Cardiac fibroblast (primary cell): ENCODE data around the gene TTC27.

ENCODE experiments used
- DNase-seq, 2 donors: peaks; one replicate each; pipeline versions ENCODE4 v3.0.0 to v3.0.0-alpha.2; 2010; ENCODE audit warnings: low read depth in 2 of 2
- H3K4me3 ChIP-seq, 2 donors: replicated peaks in 1 of 2; 1 replicate in 1 of 2; 2 replicates in 1 of 2; pipeline ENCODE4 v1.5.1; 2011; ENCODE audit warnings: low read depth in 2 of 2, low read length in 2 of 2, mild to moderate bottlenecking in 2 of 2, moderate library complexity in 1 of 2
- CTCF ChIP-seq: IDR thresholded peaks from one replicate; pipeline ENCODE4 v1.5.1; 2011; ENCODE audit warnings: low read depth, mild to moderate bottlenecking, low read length, inconsistent platforms

The TTC27 gene

GRCh38 chr2:32617599-32618189 lies 10.2 kb upstream of the TTC27 start:
- no peak for TF ChIP-seq CTCF
- DNase-seq: no peak
- H3K4me3 ChIP-seq: no peak overlapping the region

DNA sequence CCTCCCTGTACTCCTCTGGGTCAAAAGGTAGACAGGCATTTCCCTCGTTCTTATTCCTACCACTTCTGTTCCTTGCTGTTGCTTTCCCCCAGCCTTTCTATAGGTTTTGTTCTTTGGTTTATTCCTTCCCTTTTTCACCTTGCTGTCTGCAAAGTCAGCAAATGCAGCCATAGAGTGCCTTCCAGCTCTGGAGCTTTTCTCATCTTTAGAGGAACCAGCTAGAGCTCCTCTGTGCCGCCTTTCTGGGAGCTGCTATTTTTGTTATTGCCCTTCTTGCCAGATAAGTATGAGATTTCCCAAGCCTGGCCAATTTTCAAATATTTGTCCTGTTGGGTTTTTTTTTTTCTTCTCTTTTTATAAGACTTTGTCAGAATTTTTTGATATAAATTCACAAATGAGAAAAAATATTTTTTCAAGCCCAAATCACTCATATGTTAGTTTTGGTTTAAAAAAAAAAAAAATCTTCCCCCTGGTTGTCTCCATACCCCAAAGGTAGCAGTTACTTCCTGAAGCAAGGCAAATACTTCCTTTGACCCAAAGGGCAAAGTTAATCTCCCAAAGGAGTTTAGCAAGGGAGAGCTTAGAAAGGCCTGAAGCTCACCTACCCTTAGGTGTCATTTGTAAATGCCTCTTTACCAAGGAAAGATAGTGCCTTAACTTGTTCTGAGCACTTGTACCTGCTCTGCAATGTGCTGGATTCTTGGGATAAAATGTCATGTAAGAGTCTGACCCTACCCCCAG lies 5.1 kb upstream of the TTC27 start:
- no peak for TF ChIP-seq CTCF
- H3K4me3 ChIP-seq: no peak overlapping the region
- peak in 1 of 2 donors; percentile 44 for DNase-seq

GRCh38 chr2:32623311-32623706 lies 4.5 kb upstream of the TTC27 start:
- H3K4me3 ChIP-seq: no peak overlapping the region
- DNase-seq: no peak
- no peak for TF ChIP-seq CTCF

GRCh38 chr2:32624812-32625211 lies 3.0 kb upstream of the TTC27 start:
- no peak for DNase-seq
- no peak for TF ChIP-seq CTCF
- no peak overlapping the region for H3K4me3 ChIP-seq

DNA sequence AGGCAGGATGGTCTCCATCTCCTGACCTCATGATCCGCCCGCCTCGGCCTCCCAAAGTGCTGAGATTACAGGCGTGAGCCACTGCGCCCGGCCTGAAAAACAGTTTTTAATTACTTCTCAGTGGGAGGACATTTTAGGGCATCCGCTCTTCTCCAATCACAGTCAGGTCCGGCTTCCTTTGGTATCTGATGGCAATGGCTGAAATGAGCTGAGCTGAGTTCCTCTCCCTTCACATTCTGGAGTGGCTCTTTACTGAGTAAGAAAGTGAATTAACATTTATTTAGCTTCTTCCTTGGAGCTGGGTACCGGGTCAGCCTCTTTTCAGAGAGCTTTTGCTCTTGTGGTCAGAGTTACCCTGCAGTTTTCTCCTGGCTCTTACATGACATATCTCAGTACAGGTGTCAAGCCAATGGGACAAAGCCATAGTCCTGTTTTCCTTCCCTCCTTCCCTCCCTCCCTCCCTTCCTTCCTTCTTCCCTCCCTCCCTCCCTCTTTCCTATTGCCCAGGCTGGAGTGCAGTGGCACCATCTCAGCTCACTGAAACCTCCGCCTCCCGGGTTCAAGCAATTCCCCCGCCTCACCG lies 1.1 kb upstream of the TTC27 start:
- TF ChIP-seq CTCF: no peak
- no peak overlapping the region for H3K4me3 ChIP-seq
- DNase-seq: no peak

- peak; percentile 63 to 65 for DNase-seq
- peak overlapping the region; percentile 94 to 96 for H3K4me3 ChIP-seq
- peak; percentile 32 for TF ChIP-seq CTCF
These were observed 423 bp upstream of the TTC27 start for GRCh38 chr2:32627441-32627813.
